ENCODE data around the gene PARD3B.

DNA sequence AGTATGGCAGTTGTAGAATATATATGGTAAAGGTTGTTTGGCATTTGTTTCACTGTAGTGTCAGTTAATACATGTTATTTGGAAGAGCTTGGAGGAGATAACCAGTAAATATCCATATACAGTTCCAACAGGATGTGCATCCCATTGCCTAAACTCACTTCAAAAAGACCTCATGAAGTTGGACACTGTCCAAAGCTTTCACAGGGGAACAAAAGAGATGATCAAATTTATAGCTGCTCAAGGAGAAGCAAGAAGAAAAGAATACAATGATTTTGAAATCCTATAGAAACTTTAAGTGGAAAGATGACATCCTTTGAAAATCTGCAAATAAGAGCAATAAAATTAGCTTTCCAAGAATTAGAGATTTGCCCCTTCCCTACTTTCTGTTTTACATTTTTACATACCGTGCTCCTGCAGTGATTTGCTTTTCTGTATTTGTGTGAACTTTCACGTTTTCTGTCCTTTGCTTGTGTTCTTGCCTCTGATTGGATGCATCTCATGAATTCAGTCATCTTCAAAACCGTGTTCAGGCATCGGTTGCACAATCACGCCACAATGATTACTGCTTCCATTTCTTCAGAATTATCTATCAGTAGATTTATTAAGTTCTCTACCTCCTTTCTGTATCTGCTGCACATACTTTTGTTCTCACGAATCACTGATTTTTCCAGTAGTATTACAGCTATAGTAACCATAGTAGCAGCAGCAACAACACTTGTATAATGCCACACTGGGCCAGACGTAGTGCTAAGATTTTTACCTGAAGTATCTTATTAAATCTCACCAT is 83.8 kb downstream of the PARD3B start:
- TF ChIP-seq, protein P1, sequence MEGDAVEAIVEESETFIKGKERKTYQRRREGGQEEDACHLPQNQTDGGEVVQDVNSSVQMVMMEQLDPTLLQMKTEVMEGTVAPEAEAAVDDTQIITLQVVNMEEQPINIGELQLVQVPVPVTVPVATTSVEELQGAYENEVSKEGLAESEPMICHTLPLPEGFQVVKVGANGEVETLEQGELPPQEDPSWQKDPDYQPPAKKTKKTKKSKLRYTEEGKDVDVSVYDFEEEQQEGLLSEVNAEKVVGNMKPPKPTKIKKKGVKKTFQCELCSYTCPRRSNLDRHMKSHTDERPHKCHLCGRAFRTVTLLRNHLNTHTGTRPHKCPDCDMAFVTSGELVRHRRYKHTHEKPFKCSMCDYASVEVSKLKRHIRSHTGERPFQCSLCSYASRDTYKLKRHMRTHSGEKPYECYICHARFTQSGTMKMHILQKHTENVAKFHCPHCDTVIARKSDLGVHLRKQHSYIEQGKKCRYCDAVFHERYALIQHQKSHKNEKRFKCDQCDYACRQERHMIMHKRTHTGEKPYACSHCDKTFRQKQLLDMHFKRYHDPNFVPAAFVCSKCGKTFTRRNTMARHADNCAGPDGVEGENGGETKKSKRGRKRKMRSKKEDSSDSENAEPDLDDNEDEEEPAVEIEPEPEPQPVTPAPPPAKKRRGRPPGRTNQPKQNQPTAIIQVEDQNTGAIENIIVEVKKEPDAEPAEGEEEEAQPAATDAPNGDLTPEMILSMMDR (conservative IDR thresholded peaks at IDR 0.05 in 1 of 2, IDR thresholded peaks at IDR 0.05 in 1 of 2; ENCODE audit: low read depth in 1 of 2, low read length in 2 of 2), result no peak
- TF ChIP-seq EZH2 (IDR thresholded peaks at IDR 0.05; ENCODE audit: low read length, missing control alignments), result no peak

All from fibroblast of lung (primary cell).